ENCODE data around the gene RNF123. TPM values are rescaled to one million over a fixed set of nuclear protein-coding genes. Genes with fewer than 3 reads are reported as not detected.
A peak's percentile ranks its signal among the peaks of the same experiment; 100 is the strongest.

Gene RNF123
- total and polyA plus RNA-seq, 7 experiments from 2014 or later = 8.3 to 77.2 (median 46.7) TPM

DNA sequence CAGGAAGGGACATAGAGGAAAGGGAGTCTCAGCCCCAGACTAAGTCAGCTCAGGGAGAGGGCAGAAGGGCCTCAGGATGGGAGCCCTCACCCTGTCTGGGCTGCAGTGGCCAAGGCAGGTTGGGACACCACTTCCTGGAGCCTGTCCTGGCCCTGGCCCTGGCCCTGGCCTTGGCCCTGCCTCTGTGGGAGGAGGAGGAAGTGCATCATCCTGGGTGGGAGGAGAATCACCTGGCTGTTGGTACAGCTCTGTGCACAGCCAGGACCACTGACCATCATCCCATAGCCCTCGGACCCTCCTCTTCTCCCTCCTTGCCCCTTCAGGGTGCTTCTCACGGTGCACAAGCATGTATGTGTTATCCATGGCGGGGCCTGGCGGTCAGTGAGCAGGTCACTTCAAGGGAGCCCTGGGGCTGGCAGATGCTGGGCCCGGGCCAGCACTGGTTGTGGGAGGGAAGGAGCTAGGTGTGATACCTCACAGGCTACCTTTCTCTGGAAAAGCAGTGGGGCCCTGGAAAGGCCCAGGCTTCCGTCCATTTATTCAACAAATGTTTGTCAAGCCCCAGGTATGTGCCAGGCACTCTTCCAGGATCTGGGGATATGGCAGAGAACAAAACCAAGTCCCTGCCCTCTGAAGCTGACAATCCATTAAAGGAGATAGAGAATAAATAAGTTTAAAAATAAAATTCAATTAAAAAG is 23.4 kb upstream of the RNF123 start:
- ChIA-PET POLR2A (no interaction called here), CTCF (interaction anchor here (0.6 to 2.5 kb wide), 2 partner anchors 31 to 126 kb away, joined by 3 to 10 read pairs; no protein-coding TSS in a partner anchor)
- H3K27me3 Mint-ChIP-seq = peaks cover 0 to 8% (median 0%) of the 10 kb centered on the region in 5 donors
- Histone ChIP-seq H3K4me1 (ENCODE audit: control insufficient read depth in 2 of 2, insufficient read depth in 2 of 2, low read length in 2 of 2) (no peaks in the 10 kb centered on the region), H3K4me3 (ENCODE audit: low read length) (no peak overlapping the region), H3K27me3 (ENCODE audit: control insufficient read depth in 2 of 2, insufficient read depth in 2 of 2, low read length in 2 of 2) (no peaks in the 10 kb centered on the region), H3K9me3 (ENCODE audit: control insufficient read depth in 2 of 3, low read length in 3 of 3) (no peaks in the 10 kb centered on the region), H3K36me3 (ENCODE audit: control insufficient read depth in 2 of 3, insufficient read depth in 3 of 3, low read length in 3 of 3) (no peaks in the 10 kb centered on the region), H3K27ac (ENCODE audit: low read depth, low read length) (no peak overlapping the region)
- no peaks in the 10 kb centered on the region for H3K9me3 Mint-ChIP-seq
- DNase-seq (no peak), ATAC-seq (no peak)
- no peak overlapping the region for H3K27ac Mint-ChIP-seq
- peaks cover 0 to 6% (median 0%) of the 10 kb centered on the region in 7 donors for H3K4me1 Mint-ChIP-seq
- intact Hi-C loops (cut with micrococcal nuclease) = no loop called here
- no peaks in the 10 kb centered on the region for H3K36me3 Mint-ChIP-seq
- H3K4me3 Mint-ChIP-seq = no peak overlapping the region

DNA sequence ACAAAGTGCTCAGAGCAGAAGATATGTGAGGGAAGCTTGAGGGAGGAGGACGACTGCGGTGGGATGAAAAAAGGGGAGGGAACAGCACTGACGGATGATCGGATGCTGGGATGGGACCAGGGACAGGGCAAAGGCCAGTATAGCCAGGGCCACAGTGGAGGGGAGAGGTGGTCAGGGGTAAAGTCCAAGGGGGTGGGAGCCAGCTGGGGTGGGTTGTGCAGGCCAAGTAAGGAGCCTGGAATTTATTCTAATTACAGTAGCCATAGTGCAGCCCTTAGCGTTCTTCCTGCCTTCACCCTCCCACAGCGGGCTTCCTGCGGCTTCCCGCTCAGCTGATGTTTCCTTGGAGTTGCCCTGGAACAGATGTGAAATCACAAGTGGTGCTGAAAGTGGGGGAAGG is 22.8 kb upstream of the RNF123 start:
- Mint-ChIP-seq H3K4me1 (peaks cover 0 to 9% (median under 1%) of the 10 kb centered on the region in 7 donors), H3K27ac (no peak overlapping the region), H3K4me3 (no peak overlapping the region), H3K9me3 (no peaks in the 10 kb centered on the region), H3K27me3 (peaks cover 0 to 8% (median 0%) of the 10 kb centered on the region in 5 donors), H3K36me3 (no peaks in the 10 kb centered on the region)
- DNase-seq = no peak
- CTCF ChIA-PET = interaction anchor here (2.5 kb wide), 1 partner anchor 127 kb away, joined by 10 read pairs; no protein-coding TSS in a partner anchor
- no peak overlapping the region for H3K27ac ChIP-seq (ENCODE audit: low read depth, low read length)
- intact Hi-C loops (cut with micrococcal nuclease) = no loop called here
- H3K36me3 ChIP-seq (ENCODE audit: control insufficient read depth in 2 of 3, insufficient read depth in 3 of 3, low read length in 3 of 3) = no peaks in the 10 kb centered on the region
- H3K4me1 ChIP-seq (ENCODE audit: control insufficient read depth in 2 of 2, insufficient read depth in 2 of 2, low read length in 2 of 2) = no peaks in the 10 kb centered on the region
- H3K27me3 ChIP-seq (ENCODE audit: control insufficient read depth in 2 of 2, insufficient read depth in 2 of 2, low read length in 2 of 2) = no peaks in the 10 kb centered on the region
- H3K4me3 ChIP-seq (ENCODE audit: low read length) = no peak overlapping the region
- POLR2A ChIA-PET = interaction anchor here (0.7 kb wide), 1 partner anchor 186 kb away, joined by 3 read pairs; no protein-coding TSS in a partner anchor
- ATAC-seq = no peak
- H3K9me3 ChIP-seq (ENCODE audit: control insufficient read depth in 2 of 3, low read length in 3 of 3) = no peaks in the 10 kb centered on the region

DNA sequence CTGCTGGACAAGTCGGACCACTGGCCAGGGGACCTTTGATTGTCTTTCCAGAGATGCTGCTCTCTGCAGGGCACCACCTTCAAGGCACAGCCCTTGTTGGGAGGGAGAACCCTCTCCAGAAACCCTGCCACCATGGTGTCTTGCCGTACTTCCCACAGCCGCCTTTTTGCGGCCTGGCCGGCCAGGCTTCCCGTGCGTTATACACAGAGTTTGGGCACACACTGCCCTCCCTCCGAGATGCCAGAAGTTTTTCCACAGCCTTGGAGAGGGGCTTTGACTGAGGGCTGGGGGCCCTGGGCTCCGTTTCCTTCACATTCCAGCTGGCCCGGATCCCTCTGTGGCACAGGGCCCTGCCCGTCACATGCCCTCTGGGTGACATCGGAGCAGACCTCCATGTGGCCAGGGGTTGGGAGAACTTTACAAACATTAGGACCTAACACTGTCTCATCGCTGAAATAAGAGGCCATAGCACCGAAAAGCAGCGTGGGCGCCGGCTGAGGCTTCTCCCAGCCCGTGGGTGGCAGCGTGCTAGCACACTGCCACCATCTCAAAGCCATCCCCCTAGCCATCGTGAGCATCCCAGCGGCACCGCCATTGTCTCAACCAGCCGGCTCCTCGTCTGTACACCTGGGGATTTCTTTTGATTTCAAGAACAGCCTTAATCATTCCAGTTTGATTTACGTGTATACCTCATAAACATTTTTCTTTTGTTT is 21.5 kb upstream of the RNF123 start:
- Mint-ChIP-seq H3K36me3 (no peaks in the 10 kb centered on the region), H3K4me1 (peaks cover 6 to 16% (median 8%) of the 10 kb centered on the region in 7 donors), H3K27me3 (peaks cover 0 to 8% (median 0%) of the 10 kb centered on the region in 5 donors), H3K4me3 (no peak overlapping the region), H3K27ac (no peak overlapping the region), H3K9me3 (no peaks in the 10 kb centered on the region)
- no peaks in the 10 kb centered on the region for H3K4me1 ChIP-seq (ENCODE audit: control insufficient read depth in 2 of 2, insufficient read depth in 2 of 2, low read length in 2 of 2)
- H3K4me3 ChIP-seq (ENCODE audit: low read length) = no peak overlapping the region
- no peaks in the 10 kb centered on the region for H3K27me3 ChIP-seq (ENCODE audit: control insufficient read depth in 2 of 2, insufficient read depth in 2 of 2, low read length in 2 of 2)
- H3K27ac ChIP-seq (ENCODE audit: low read depth, low read length) = no peak overlapping the region
- DNase-seq (no peak), ATAC-seq (no peak)
- ChIA-PET CTCF (no interaction called here), POLR2A (no interaction called here)
- intact Hi-C loops (cut with micrococcal nuclease) = no loop called here
- no peaks in the 10 kb centered on the region for H3K9me3 ChIP-seq (ENCODE audit: control insufficient read depth in 2 of 3, low read length in 3 of 3)
- no peaks in the 10 kb centered on the region for H3K36me3 ChIP-seq (ENCODE audit: control insufficient read depth in 2 of 3, insufficient read depth in 3 of 3, low read length in 3 of 3)

DNA sequence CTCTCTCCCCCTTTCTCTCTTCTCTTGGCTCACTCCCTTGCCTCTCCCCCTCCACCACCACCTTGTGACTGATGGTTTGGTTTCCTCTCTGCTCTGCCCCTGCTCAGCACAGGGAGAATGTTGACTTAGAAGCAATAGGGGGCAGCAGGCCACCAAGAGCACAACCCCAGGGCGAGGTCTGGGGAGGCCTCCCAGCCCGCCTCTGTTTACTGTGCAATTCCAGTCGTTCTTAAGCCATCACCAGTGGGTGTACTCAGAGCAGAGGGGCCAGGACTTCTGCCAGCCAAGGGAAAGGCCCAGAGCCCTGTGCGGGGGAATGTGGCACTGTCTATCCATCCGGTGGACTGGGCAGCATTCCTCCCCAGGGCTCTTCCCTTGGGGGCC is 21.0 kb upstream of the RNF123 start:
- Mint-ChIP-seq H3K9me3 (no peaks in the 10 kb centered on the region), H3K4me3 (no peak overlapping the region), H3K27me3 (peaks cover 0 to 8% (median 0%) of the 10 kb centered on the region in 5 donors), H3K4me1 (peaks cover 6 to 20% (median 8%) of the 10 kb centered on the region in 7 donors), H3K36me3 (no peaks in the 10 kb centered on the region), H3K27ac (no peak overlapping the region)
- CTCF ChIA-PET = interaction anchor here (5.4 kb wide), 1 partner anchor 128 kb away, joined by 111 read pairs; no protein-coding TSS in a partner anchor
- intact Hi-C loops (cut with micrococcal nuclease) = no loop called here
- H3K4me3 ChIP-seq (ENCODE audit: low read length) = no peak overlapping the region
- ATAC-seq (no peak), DNase-seq (no peak)
- peaks cover 4 to 5% of the 10 kb centered on the region in 2 donors for H3K4me1 ChIP-seq (ENCODE audit: control insufficient read depth in 2 of 2, insufficient read depth in 2 of 2, low read length in 2 of 2)
- POLR2A ChIA-PET = interaction anchor here (0.6 to 1.8 kb wide), 2 partner anchors 97 to 129 kb away, joined by 3 to 6 read pairs; no protein-coding TSS in a partner anchor
- H3K36me3 ChIP-seq (ENCODE audit: control insufficient read depth in 2 of 3, insufficient read depth in 3 of 3, low read length in 3 of 3) = no peaks in the 10 kb centered on the region
- no peak overlapping the region for H3K27ac ChIP-seq (ENCODE audit: low read depth, low read length)
- H3K27me3 ChIP-seq (ENCODE audit: control insufficient read depth in 2 of 2, insufficient read depth in 2 of 2, low read length in 2 of 2) = no peaks in the 10 kb centered on the region
- no peaks in the 10 kb centered on the region for H3K9me3 ChIP-seq (ENCODE audit: control insufficient read depth in 2 of 3, low read length in 3 of 3)

DNA sequence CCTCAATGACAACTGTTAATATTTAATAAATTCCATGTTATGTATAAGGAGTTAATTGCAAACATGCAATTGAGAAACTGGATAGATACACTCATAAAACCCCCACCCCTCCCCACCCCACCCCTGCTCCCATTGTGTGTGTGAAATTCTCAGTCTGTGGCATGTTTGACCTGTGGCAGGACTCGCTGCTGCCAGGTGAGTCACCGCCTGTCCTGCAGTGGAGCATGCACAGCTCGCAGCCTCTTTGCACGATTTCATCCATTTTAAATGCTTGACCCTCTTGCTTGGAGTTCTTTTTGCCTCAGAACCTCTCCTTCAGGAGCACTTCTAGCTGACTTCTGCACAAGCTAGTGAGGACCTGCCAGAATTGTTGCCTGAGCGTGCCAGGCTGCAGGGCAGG is 20.5 kb upstream of the RNF123 start:
- Mint-ChIP-seq H3K27ac (no peak overlapping the region), H3K36me3 (no peaks in the 10 kb centered on the region), H3K4me3 (no peak overlapping the region), H3K27me3 (peaks cover 0 to 7% (median 0%) of the 10 kb centered on the region in 5 donors), H3K9me3 (no peaks in the 10 kb centered on the region), H3K4me1 (peaks cover 7 to 24% (median 12%) of the 10 kb centered on the region in 7 donors)
- DNase-seq (no peak), ATAC-seq (no peak)
- no peak overlapping the region for H3K27ac ChIP-seq (ENCODE audit: low read depth, low read length)
- H3K4me3 ChIP-seq (ENCODE audit: low read length) = no peak overlapping the region
- H3K9me3 ChIP-seq (ENCODE audit: control insufficient read depth in 2 of 3, low read length in 3 of 3) = no peaks in the 10 kb centered on the region
- ChIA-PET CTCF (interaction anchor here (5.4 kb wide), 1 partner anchor 128 kb away, joined by 111 read pairs; no protein-coding TSS in a partner anchor), POLR2A (interaction anchor here (0.6 to 1.8 kb wide), 2 partner anchors 97 to 129 kb away, joined by 3 to 6 read pairs; no protein-coding TSS in a partner anchor)
- H3K27me3 ChIP-seq (ENCODE audit: control insufficient read depth in 2 of 2, insufficient read depth in 2 of 2, low read length in 2 of 2) = no peaks in the 10 kb centered on the region
- intact Hi-C loops (cut with micrococcal nuclease) = no loop called here
- H3K36me3 ChIP-seq (ENCODE audit: control insufficient read depth in 2 of 3, insufficient read depth in 3 of 3, low read length in 3 of 3) = no peaks in the 10 kb centered on the region
- peaks cover 6% of the 10 kb centered on the region in 2 donors for H3K4me1 ChIP-seq (ENCODE audit: control insufficient read depth in 2 of 2, insufficient read depth in 2 of 2, low read length in 2 of 2)

DNA sequence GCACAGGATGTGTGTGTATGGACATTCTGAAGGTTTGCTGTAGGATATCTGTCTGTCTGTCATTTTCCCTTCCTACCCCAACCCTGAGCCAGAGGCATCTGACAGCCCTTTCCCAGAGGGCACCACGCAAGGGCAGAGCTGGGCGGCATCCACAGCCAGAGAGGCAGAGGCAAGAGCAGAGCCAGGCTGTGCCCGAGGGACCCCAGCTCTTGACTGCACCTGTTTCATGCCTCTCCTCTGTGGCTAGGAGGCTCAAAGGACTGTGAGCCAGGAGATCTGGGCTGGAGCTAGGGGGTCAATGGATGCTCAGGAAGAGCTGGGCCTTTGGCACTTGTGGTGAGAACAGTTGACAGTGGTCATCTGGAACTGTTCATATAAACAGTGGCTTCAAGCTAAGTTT is 20.0 kb upstream of the RNF123 start:
- POLR2A ChIA-PET = interaction anchor here (1.8 kb wide), 1 partner anchor 130 kb away, joined by 6 read pairs; no protein-coding TSS in a partner anchor
- Mint-ChIP-seq H3K4me1 (peaks cover 7 to 24% (median 13%) of the 10 kb centered on the region in 7 donors), H3K27me3 (peaks cover 0 to 3% (median 0%) of the 10 kb centered on the region in 5 donors), H3K27ac (peak overlapping the region in 1 of 9 donors; percentile 5), H3K4me3 (no peak overlapping the region), H3K9me3 (no peaks in the 10 kb centered on the region), H3K36me3 (no peaks in the 10 kb centered on the region)
- DNase-seq = no peak
- H3K27me3 ChIP-seq (ENCODE audit: control insufficient read depth in 2 of 2, insufficient read depth in 2 of 2, low read length in 2 of 2) = no peaks in the 10 kb centered on the region
- H3K4me3 ChIP-seq (ENCODE audit: low read length) = no peak overlapping the region
- ATAC-seq = no peak
- H3K27ac ChIP-seq (ENCODE audit: low read depth, low read length) = no peak overlapping the region
- H3K4me1 ChIP-seq (ENCODE audit: control insufficient read depth in 2 of 2, insufficient read depth in 2 of 2, low read length in 2 of 2) = peaks cover 6% of the 10 kb centered on the region in 2 donors
- H3K9me3 ChIP-seq (ENCODE audit: control insufficient read depth in 2 of 3, low read length in 3 of 3) = no peaks in the 10 kb centered on the region
- peaks cover 0 to 2% (median 0%) of the 10 kb centered on the region in 3 experiments for H3K36me3 ChIP-seq (ENCODE audit: control insufficient read depth in 2 of 3, insufficient read depth in 3 of 3, low read length in 3 of 3)
- intact Hi-C loops (cut with micrococcal nuclease) = no loop called here
- CTCF ChIA-PET = interaction anchor here (5.4 kb wide), 1 partner anchor 129 kb away, joined by 111 read pairs; no protein-coding TSS in a partner anchor

All from naive thymus-derived CD4-positive, alpha-beta T cell (primary cell).